Neutrophil (primary cell): ENCODE results near the gene OR5A2.

Source experiments
- H3K27ac ChIP-seq: fragments of 200-600 bp; sonication (generic); 2 replicates; pipeline ENCODE4 v1.5.1; 2016; ENCODE audit warnings: mild to moderate bottlenecking, moderate library complexity
- H3K27me3 ChIP-seq: fragments of 200-600 bp; sonication (generic); 2 replicates; pipeline ENCODE4 v1.6.0; 2016; ENCODE audit warnings: mild to moderate bottlenecking
- H3K36me3 ChIP-seq: fragments of 200-600 bp; sonication (generic); 2 replicates; pipeline ENCODE4 v1.5.1; 2017
- H3K4me1 ChIP-seq, 2 experiments: fragments of 200-600 bp in 1 of 2; sonication (generic) in 1 of 2; 1 replicate in 1 of 2; 2 replicates in 1 of 2; pipeline versions ENCODE4 v1.5.1 to v1.6.1; 2013 to 2016; ENCODE audit warnings: low read depth in 1 of 2, low read length in 1 of 2, mild to moderate bottlenecking in 1 of 2, moderate library complexity in 1 of 2; ENCODE audit not compliant: control insufficient read depth in 1 of 2, insufficient read depth in 1 of 2
- H3K4me3 ChIP-seq, 2 experiments: fragments of 200-600 bp in 1 of 2; sonication (generic) in 1 of 2; 1 replicate in 1 of 2; 2 replicates in 1 of 2; pipeline ENCODE4 v1.5.1; 2013 to 2016; ENCODE audit warnings: low read depth in 1 of 2, low read length in 1 of 2, mild to moderate bottlenecking in 1 of 2, moderate library complexity in 1 of 2
- H3K9me3 ChIP-seq: fragments of 200-600 bp; sonication (generic); 2 replicates; pipeline ENCODE4 v1.5.1; 2016
- TF ChIP-seq, protein P1 (sequence below): fragments of 200-600 bp; sonication (generic); IDR thresholded peaks from 2 replicates; pipeline ENCODE4 v1.5.1; 2016; ENCODE audit warnings: antibody characterized with exemption

Gene OR5A2

DNA sequence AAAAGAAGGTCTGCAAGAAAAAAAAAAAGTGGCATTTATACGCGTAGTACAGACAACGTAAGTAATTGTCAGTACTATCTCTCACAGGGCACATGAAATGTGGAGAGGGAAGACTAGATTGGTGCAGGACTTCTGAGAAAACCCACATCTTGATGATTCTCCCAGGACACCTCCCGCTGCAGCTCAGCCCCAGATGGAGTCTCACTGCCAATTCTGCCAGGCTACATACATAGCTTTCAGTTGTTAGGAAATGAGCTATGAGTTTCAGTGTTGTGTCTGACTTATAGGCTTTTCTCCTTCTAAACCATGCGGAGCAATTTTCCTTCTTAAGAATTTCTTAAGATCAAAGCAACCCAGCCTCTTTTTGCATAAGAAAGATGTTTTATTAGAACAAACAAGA is 9.6 kb downstream of the OR5A2 start:
- Histone ChIP-seq H3K4me3 (no peak overlapping the region), H3K9me3 (no peaks in the 10 kb centered on the region), H3K4me1 (no peaks in the 10 kb centered on the region), H3K27me3 (peaks cover 7% of the 10 kb centered on the region), H3K36me3 (no peaks in the 10 kb centered on the region), H3K27ac (no peak overlapping the region)
- TF ChIP-seq, protein P1, sequence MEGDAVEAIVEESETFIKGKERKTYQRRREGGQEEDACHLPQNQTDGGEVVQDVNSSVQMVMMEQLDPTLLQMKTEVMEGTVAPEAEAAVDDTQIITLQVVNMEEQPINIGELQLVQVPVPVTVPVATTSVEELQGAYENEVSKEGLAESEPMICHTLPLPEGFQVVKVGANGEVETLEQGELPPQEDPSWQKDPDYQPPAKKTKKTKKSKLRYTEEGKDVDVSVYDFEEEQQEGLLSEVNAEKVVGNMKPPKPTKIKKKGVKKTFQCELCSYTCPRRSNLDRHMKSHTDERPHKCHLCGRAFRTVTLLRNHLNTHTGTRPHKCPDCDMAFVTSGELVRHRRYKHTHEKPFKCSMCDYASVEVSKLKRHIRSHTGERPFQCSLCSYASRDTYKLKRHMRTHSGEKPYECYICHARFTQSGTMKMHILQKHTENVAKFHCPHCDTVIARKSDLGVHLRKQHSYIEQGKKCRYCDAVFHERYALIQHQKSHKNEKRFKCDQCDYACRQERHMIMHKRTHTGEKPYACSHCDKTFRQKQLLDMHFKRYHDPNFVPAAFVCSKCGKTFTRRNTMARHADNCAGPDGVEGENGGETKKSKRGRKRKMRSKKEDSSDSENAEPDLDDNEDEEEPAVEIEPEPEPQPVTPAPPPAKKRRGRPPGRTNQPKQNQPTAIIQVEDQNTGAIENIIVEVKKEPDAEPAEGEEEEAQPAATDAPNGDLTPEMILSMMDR = no peak

DNA sequence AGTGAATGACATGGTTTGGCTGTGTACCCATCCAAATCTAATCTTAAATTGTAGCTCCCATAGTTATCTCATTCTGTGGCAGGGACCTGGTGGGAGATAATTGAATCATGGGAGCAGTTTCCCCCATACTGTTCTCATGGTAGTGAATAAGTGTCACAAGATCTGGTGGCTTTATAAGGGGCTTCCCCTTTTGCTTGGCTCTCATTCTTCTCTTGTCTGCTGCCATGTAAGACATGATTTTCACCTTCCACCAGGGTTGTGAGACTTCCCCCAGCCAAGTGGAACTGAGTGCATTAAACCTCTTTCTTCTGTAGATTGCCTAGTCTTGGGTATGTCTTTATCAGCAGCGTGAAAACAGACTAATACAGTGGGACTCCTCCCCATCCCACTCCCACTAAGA is 11.1 kb downstream of the OR5A2 start:
- no peak overlapping the region for H3K4me3 ChIP-seq
- peaks cover 7% of the 10 kb centered on the region for H3K27me3 ChIP-seq
- no peaks in the 10 kb centered on the region for H3K4me1 ChIP-seq
- no peak overlapping the region for H3K27ac ChIP-seq
- H3K9me3 ChIP-seq = no peaks in the 10 kb centered on the region
- no peaks in the 10 kb centered on the region for H3K36me3 ChIP-seq
- TF ChIP-seq, protein P1 = no peak

DNA sequence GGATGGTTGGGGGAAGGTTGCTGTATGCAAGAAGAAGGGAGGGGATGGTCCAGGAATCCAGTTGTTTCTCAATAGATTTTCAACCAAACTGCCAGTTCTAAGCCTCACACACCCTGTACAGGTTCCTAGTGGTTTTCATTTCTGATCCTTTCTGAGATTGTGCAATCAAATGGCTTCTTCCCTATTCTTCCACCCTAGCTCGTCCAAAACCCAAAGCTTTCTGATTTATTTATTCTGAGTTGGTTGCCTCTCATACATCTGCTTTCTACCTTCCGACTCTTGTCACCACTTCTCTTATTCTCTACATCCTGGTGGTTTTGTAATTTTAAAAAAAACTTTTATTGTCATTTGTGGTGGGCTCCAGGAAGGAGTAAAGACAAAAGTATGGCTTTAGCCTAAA is 12.6 kb downstream of the OR5A2 start:
- Histone ChIP-seq H3K4me3 (no peak overlapping the region), H3K9me3 (no peaks in the 10 kb centered on the region), H3K36me3 (no peaks in the 10 kb centered on the region), H3K27ac (no peak overlapping the region), H3K27me3 (peaks cover 7% of the 10 kb centered on the region), H3K4me1 (no peaks in the 10 kb centered on the region)
- TF ChIP-seq, protein P1 = no peak

DNA sequence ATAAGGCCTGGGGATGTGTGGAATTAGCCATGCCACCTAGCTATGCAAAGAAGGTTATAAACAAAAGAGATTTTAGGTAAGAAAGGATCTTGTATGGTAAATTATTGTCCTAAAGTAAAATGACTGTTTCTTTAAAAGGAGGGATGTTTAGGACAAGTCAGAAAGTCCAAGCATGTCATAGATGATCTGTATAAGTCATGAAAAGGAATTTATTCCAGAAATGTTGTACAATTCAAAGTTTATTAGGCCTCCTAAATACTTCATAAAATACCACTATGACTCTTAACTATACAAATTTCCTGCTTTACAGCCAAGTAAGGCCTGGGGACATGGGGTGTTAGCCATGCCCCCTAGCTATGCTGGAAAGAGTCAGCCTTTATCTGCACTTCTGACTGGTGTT is 22.7 kb downstream of the OR5A2 start:
- Histone ChIP-seq H3K27ac (no peak overlapping the region), H3K27me3 (no peaks in the 10 kb centered on the region), H3K9me3 (peaks cover 5% of the 10 kb centered on the region), H3K36me3 (no peaks in the 10 kb centered on the region), H3K4me3 (no peak overlapping the region), H3K4me1 (no peaks in the 10 kb centered on the region)
- TF ChIP-seq, protein P1 = no peak

DNA sequence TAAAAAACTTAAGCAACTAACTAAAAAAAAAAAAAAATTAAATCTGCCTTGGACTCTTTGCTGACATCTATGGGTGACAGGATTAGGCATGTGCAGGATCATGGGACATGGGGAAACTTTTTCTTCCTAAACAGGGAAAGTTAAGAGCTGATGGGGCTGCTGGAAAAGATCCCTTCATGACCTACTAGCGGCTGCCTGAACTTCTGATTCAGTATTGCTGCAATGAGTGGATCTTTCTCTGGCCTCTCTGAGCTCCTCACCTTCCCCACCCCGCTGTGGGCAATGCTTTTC is 25.0 kb downstream of the OR5A2 start:
- Histone ChIP-seq H3K4me1 (no peaks in the 10 kb centered on the region), H3K27me3 (no peaks in the 10 kb centered on the region)
- TF ChIP-seq, protein P1 = no peak

More for the DNA sequence above, 25.0 kb downstream of the OR5A2 start:
- no peak overlapping the region for H3K4me3 ChIP-seq
- H3K27ac ChIP-seq = no peak overlapping the region
- no peaks in the 10 kb centered on the region for H3K36me3 ChIP-seq
- peaks cover 5% of the 10 kb centered on the region for H3K9me3 ChIP-seq
